BLaER1 (cell line): ENCODE results near the gene ARHGAP23.

ENCODE experiments used
- H3K27ac ChIP-seq: shearing (Covaris generic); formaldehyde crosslinking; 2 replicates; pipeline ENCODE4 v1.8.1; 2022
- H3K27me3 ChIP-seq: shearing (Covaris generic); formaldehyde crosslinking; 2 replicates; pipeline ENCODE4 v1.8.1; 2022
- H3K36me3 ChIP-seq: shearing (Covaris generic); formaldehyde crosslinking; 2 replicates; pipeline ENCODE4 v1.8.1; 2022
- H3K4me1 ChIP-seq: shearing (Covaris generic); formaldehyde crosslinking; 2 replicates; pipeline ENCODE4 v1.8.1; 2022
- H3K4me2 ChIP-seq: shearing (Covaris generic); formaldehyde crosslinking; 2 replicates; pipeline ENCODE4 v1.8.1; 2022
- H3K4me3 ChIP-seq: shearing (Covaris generic); formaldehyde crosslinking; 2 replicates; pipeline ENCODE4 v1.8.1; 2022
- H3K9ac ChIP-seq: shearing (Covaris generic); formaldehyde crosslinking; 2 replicates; pipeline ENCODE4 v1.8.1; 2022
- H3K9me3 ChIP-seq: shearing (Covaris generic); formaldehyde crosslinking; 2 replicates; pipeline ENCODE4 v1.8.1; 2022
- H4K20me1 ChIP-seq: shearing (Covaris generic); formaldehyde crosslinking; 2 replicates; pipeline ENCODE4 v1.8.1; 2022
- Cebpa-rat ChIP-seq: shearing (Covaris generic); IDR thresholded peaks from 2 replicates; pipeline ENCODE4 v1.8.1; 2022

ARHGAP23 gene

GRCh38 chr17:38440614-38441397 is 12.5 kb downstream of the ARHGAP23 start:
- H3K36me3 ChIP-seq, result peaks cover 56% of the 10 kb centered on the region
- H3K4me2 ChIP-seq, result peak overlapping the region; percentile 57
- no peak for TF ChIP-seq Cebpa-rat
- H3K27me3 ChIP-seq, result no peaks in the 10 kb centered on the region
- no peaks in the 10 kb centered on the region for H3K9me3 ChIP-seq
- H3K4me3 ChIP-seq, result no peak overlapping the region
- H3K4me1 ChIP-seq, result peaks cover 74% of the 10 kb centered on the region
- H3K27ac ChIP-seq, result peak overlapping the region; percentile 29; the same call in 1 of the 2 replicates
- H4K20me1 ChIP-seq, result peaks cover 100% of the 10 kb centered on the region
- H3K9ac ChIP-seq, result peak overlapping the region; percentile 48; the same call in 1 of the 2 replicates

DNA sequence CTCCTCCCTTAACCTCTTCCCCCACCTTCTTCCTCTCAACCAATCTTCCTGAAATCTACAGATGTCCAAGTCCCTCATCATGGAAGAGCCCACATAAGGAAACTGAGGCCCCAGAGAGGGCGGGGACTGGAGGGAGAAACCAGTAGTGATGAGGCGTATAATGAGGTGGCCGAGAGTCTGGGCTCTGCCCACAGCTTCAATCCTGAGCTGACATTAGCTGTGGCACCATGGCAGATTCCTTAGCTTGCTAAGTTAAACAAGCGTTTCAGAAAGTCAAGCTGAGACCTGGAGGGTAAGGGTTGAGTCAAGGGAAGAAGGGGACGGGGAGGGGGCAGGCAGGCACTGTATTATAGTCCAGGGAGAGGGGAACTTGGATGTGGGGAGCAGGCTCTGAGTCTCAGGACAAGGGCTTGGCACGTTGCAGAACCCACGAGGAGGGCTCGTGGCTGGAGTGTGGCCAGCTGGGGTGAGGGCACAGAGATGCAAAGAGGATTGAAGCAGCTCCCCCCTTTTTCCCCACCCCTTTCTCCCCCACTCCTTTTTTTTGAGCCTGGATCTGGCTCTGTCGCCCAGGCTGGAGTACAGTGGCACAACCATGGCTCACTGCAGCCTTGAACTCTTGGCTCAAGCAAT is 13.3 kb downstream of the ARHGAP23 start:
- H3K36me3 ChIP-seq, result peaks cover 49% of the 10 kb centered on the region
- peaks cover 69% of the 10 kb centered on the region for H3K4me1 ChIP-seq
- H3K9me3 ChIP-seq, result no peaks in the 10 kb centered on the region
- H3K27me3 ChIP-seq, result no peaks in the 10 kb centered on the region
- TF ChIP-seq Cebpa-rat, result no peak
- H3K4me2 ChIP-seq, result peak overlapping the region; percentile 57
- H3K4me3 ChIP-seq, result no peak overlapping the region
- 0 out of 2 replicates have a peak overlapping the region, but pooled peaks have one; percentile 29 for H3K27ac ChIP-seq
- H3K9ac ChIP-seq, result 0 out of 2 replicates have a peak overlapping the region, but pooled peaks have one; percentile 48
- peaks cover 100% of the 10 kb centered on the region for H4K20me1 ChIP-seq

DNA sequence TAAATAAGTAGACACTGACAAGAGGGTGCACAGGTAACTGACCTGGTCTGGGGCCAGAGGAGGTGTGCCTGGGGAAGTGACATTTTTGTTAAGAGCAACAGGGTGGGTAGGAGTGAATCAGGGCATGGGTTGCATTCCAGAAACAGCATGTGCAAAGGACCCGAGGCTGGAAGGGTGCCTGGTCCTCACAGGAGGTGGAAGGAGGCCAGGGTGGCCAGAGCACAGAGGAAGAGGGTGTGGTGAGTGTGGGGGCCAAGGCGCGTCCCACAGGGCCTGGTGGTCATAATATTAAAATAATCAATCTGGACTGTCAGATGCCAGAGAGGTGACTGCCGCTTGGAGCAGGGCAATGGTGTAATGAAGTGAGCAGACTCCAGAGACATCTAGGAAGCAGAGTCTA is 14.3 kb downstream of the ARHGAP23 start:
- TF ChIP-seq Cebpa-rat, result no peak
- H3K9ac ChIP-seq, result no peak overlapping the region
- H3K27me3 ChIP-seq, result no peaks in the 10 kb centered on the region
- peaks cover 100% of the 10 kb centered on the region for H4K20me1 ChIP-seq
- peaks cover 79% of the 10 kb centered on the region for H3K4me1 ChIP-seq
- peaks cover 39% of the 10 kb centered on the region for H3K36me3 ChIP-seq
- no peak overlapping the region for H3K27ac ChIP-seq
- H3K4me2 ChIP-seq, result peak overlapping the region; percentile 47; the same call in 1 of the 2 replicates
- no peaks in the 10 kb centered on the region for H3K9me3 ChIP-seq
- H3K4me3 ChIP-seq, result no peak overlapping the region

- Histone ChIP-seq H3K4me1 (peaks cover 83% of the 10 kb centered on the region), H3K4me2 (peak overlapping the region; percentile 47), H3K4me3 (no peak overlapping the region), H3K9ac (no peak overlapping the region), H3K9me3 (no peaks in the 10 kb centered on the region), H3K36me3 (peaks cover 31% of the 10 kb centered on the region), H4K20me1 (peaks cover 100% of the 10 kb centered on the region), H3K27me3 (no peaks in the 10 kb centered on the region), H3K27ac (no peak overlapping the region)
- TF ChIP-seq Cebpa-rat, result no peak
Observed at GRCh38 chr17:38443356-38444031, 15.2 kb downstream of the ARHGAP23 start.

GRCh38 chr17:38444151-38444550 is 15.9 kb downstream of the ARHGAP23 start:
- no peaks in the 10 kb centered on the region for H3K27me3 ChIP-seq
- peak overlapping the region; percentile 26 for H3K4me2 ChIP-seq
- H3K27ac ChIP-seq, result no peak overlapping the region
- no peaks in the 10 kb centered on the region for H3K9me3 ChIP-seq
- peaks cover 83% of the 10 kb centered on the region for H3K4me1 ChIP-seq
- no peak overlapping the region for H3K9ac ChIP-seq
- H3K36me3 ChIP-seq, result peaks cover 31% of the 10 kb centered on the region
- H4K20me1 ChIP-seq, result peaks cover 100% of the 10 kb centered on the region
- TF ChIP-seq Cebpa-rat, result no peak
- no peak overlapping the region for H3K4me3 ChIP-seq

DNA sequence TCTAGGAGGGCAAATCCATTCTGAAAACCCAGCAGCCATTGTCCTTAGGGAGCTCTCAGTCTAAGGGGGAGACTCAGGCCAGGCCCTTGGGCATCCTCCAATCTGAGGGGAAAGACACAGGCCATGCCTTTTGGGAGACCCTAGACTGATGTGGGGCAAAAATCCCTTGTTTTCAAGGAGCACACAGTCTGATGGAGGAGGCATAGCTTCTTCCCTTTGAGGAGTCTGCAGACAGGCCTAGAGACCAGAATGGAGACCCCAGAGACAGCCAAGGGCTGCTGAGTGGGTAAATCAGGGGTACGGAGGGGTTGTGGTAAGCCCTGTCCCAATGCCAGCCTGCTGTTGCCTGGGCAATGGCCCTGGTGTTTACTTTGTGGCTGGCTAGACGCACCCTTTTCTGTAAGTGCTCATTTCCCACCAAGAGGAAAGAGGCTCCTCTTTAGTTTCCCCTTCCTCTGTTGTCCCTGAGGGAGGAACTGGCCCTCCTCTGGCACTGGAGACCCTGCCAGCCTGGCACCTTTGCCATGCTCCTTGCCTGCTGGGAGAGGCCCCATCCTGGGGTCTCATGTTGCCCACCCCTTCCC is 19.3 kb downstream of the ARHGAP23 start:
- peaks cover 100% of the 10 kb centered on the region for H4K20me1 ChIP-seq
- no peak overlapping the region for H3K4me3 ChIP-seq
- no peaks in the 10 kb centered on the region; the same call in 1 of the 2 replicates for H3K27me3 ChIP-seq
- no peak for TF ChIP-seq Cebpa-rat
- peak overlapping the region; percentile 18; the same call in 1 of the 2 replicates for H3K27ac ChIP-seq
- H3K9ac ChIP-seq, result no peak overlapping the region
- peak overlapping the region; percentile 90 for H3K4me2 ChIP-seq
- H3K36me3 ChIP-seq, result peaks cover 7% of the 10 kb centered on the region
- H3K4me1 ChIP-seq, result peaks cover 83% of the 10 kb centered on the region
- no peaks in the 10 kb centered on the region for H3K9me3 ChIP-seq

GRCh38 chr17:38448208-38448771 is 20.0 kb downstream of the ARHGAP23 start:
- H3K36me3 ChIP-seq, result peaks cover 6% of the 10 kb centered on the region
- H3K9ac ChIP-seq, result no peak overlapping the region
- no peak for TF ChIP-seq Cebpa-rat
- H3K27me3 ChIP-seq, result peaks cover 5% of the 10 kb centered on the region; the same call in 1 of the 2 replicates
- no peaks in the 10 kb centered on the region for H3K9me3 ChIP-seq
- peak overlapping the region; percentile 90 for H3K4me2 ChIP-seq
- H3K27ac ChIP-seq, result peak overlapping the region; percentile 18; the same call in 1 of the 2 replicates
- peaks cover 100% of the 10 kb centered on the region for H4K20me1 ChIP-seq
- H3K4me1 ChIP-seq, result peaks cover 83% of the 10 kb centered on the region
- H3K4me3 ChIP-seq, result no peak overlapping the region

DNA sequence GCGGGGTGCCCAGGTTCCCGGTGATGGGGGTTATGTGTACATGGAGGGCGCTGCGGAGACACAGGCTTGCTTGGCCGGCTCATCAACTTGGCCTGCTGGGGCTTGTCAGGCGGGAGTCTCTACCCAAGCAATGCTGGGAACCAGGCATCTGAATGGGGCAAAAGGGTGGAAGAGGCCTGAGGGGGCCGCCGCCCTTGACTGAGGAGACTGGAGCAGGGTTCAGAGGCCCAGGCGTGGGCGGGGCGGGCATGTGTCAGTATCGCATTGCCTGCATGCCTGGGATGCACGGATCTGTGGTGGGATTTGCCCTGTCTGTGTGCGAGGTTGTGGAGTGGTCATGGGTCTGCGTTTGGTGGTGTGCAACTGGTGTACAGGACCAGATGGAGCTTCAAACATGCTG is 21.1 kb downstream of the ARHGAP23 start:
- Histone ChIP-seq H3K27ac (peak overlapping the region; percentile 33), H3K9me3 (no peaks in the 10 kb centered on the region), H3K27me3 (peaks cover 8% of the 10 kb centered on the region; the same call in 1 of the 2 replicates), H3K9ac (peak overlapping the region; percentile 49; the same call in 1 of the 2 replicates), H3K4me2 (peak overlapping the region; percentile 90), H4K20me1 (peaks cover 100% of the 10 kb centered on the region), H3K36me3 (peaks cover 4% of the 10 kb centered on the region), H3K4me1 (peaks cover 83% of the 10 kb centered on the region), H3K4me3 (no peak overlapping the region; the same call in 1 of the 2 replicates)
- TF ChIP-seq Cebpa-rat, result no peak

DNA sequence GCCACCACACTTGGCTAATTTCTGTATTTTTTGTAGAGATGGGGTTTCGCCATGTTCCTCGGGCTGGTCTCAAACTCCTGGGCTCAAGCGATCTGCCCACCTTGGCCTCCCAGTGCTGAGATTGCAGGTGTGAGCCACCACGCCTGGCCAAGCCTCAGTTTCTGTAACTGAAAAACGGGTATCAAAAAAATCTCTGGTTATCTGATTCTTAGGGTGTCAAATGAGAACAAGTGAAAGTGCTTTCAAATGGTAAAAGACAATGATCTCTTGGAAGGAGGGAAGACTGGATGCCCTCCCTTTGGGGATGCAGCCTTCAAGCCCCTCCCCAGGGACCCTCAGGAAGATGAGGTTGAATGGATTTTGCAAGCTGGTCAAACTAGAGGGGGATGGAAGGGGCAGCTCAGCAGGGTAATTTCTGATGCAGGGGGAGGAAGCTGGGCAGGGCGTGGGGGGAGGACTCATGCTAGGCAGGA is 22.3 kb downstream of the ARHGAP23 start:
- peak overlapping the region; percentile 90 for H3K4me2 ChIP-seq
- no peak for TF ChIP-seq Cebpa-rat
- H3K27me3 ChIP-seq, result peaks cover 8% of the 10 kb centered on the region; the same call in 1 of the 2 replicates
- H3K4me3 ChIP-seq, result peak overlapping the region; percentile 43
- peaks cover 93% of the 10 kb centered on the region for H3K4me1 ChIP-seq
- H3K36me3 ChIP-seq, result no peaks in the 10 kb centered on the region
- peaks cover 100% of the 10 kb centered on the region for H4K20me1 ChIP-seq
- no peaks in the 10 kb centered on the region for H3K9me3 ChIP-seq
- peak overlapping the region; percentile 49; the same call in 1 of the 2 replicates for H3K9ac ChIP-seq
- H3K27ac ChIP-seq, result peak overlapping the region; percentile 33
